Gastrocnemius medialis (tissue), 4 donors: Measurements from ENCODE around the gene ABHD10.

Experiments
- POLR2A ChIP-seq, 2 donors: fragments of 450-650 bp; IDR thresholded peaks; one replicate each; pipeline ENCODE4 v1.6.1; 2017; ENCODE audit warnings: antibody characterized with exemption in 2 of 2, mild to moderate bottlenecking in 2 of 2, moderate library complexity in 2 of 2
- TF ChIP-seq, protein P1 (sequence below), 5 experiments: fragments of 450-650 bp in 3 of 5; fragments of 200-600 bp in 2 of 5; sonication (generic) in 2 of 5; IDR thresholded peaks in 4 of 5; conservative IDR thresholded peaks in 1 of 5; 1 replicate in 4 of 5; 2 replicates in 1 of 5; pipeline ENCODE4 v1.5.1; 2016 to 2019; ENCODE audit warnings: antibody characterized with exemption in 5 of 5, mild to moderate bottlenecking in 3 of 5, moderate library complexity in 3 of 5

DNA sequence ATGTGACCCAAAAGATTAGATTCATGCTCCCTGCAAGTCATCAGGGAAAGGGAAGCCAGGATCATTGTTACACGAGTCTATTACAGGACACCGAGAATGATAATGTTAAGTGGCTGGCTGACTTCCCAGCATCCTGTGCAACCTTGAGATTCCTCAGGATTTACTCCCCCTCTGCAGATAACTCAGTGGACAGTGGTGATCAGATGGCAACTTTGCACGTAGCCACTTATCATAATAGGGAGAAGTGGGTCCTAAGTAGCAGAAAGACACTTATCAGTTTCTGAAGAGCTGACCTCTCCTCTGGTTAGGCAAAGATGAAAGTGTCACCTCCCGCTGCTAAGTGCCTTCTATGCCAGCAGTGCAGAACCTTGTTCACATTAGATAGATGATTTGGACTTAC lies 49.0 kb downstream of the ABHD10 start:
- TF ChIP-seq POLR2A (IDR thresholded peaks at IDR 0.05) = no peak
- TF ChIP-seq, protein P1, sequence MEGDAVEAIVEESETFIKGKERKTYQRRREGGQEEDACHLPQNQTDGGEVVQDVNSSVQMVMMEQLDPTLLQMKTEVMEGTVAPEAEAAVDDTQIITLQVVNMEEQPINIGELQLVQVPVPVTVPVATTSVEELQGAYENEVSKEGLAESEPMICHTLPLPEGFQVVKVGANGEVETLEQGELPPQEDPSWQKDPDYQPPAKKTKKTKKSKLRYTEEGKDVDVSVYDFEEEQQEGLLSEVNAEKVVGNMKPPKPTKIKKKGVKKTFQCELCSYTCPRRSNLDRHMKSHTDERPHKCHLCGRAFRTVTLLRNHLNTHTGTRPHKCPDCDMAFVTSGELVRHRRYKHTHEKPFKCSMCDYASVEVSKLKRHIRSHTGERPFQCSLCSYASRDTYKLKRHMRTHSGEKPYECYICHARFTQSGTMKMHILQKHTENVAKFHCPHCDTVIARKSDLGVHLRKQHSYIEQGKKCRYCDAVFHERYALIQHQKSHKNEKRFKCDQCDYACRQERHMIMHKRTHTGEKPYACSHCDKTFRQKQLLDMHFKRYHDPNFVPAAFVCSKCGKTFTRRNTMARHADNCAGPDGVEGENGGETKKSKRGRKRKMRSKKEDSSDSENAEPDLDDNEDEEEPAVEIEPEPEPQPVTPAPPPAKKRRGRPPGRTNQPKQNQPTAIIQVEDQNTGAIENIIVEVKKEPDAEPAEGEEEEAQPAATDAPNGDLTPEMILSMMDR (IDR thresholded peaks at IDR 0.05 in 4 of 5, conservative IDR thresholded peaks at IDR 0.05 in 1 of 5) = no peak
